H9 (cell line): Measurements from ENCODE around the gene CD46. TPM values are rescaled to one million over a fixed set of nuclear protein-coding genes. Genes with fewer than 3 reads are reported as not detected.
"Not testable (repeated sequence)": the region's sequence is repeated elsewhere in the genome, so short reads cannot be mapped to it uniquely, and the experiment has no call there.

Experiments used
- DNase-seq: peaks from one replicate; pipeline ENCODE4 v3.0.0-alpha.2; 2017
- H2AFZ ChIP-seq: one replicate; pipeline ENCODE4 v1.6.1; 2013; ENCODE audit warnings: mild to moderate bottlenecking, low read length, control low read depth, moderate library complexity
- H2AK5ac ChIP-seq: 2 replicates; pipeline ENCODE4 v1.6.1; 2013; ENCODE audit warnings: low read length, control low read depth, mixed read lengths; ENCODE audit not compliant: insufficient read length
- H2BK120ac ChIP-seq: one replicate; pipeline ENCODE4 v1.6.1; 2013; ENCODE audit warnings: low read depth, mild to moderate bottlenecking, low read length, control low read depth, inconsistent platforms; ENCODE audit not compliant: poor library complexity, severe bottlenecking
- H2BK12ac ChIP-seq: 2 replicates; pipeline ENCODE4 v1.6.1; 2013; ENCODE audit warnings: low read length, control low read depth, mixed read lengths, low read depth; ENCODE audit not compliant: insufficient read length
- H2BK15ac ChIP-seq: 2 replicates; pipeline ENCODE4 v1.6.1; 2013; ENCODE audit warnings: low read depth, low read length, control low read depth
- H2BK20ac ChIP-seq: one replicate; pipeline ENCODE4 v1.6.1; 2013; ENCODE audit warnings: low read depth, mild to moderate bottlenecking, low read length, control low read depth, inconsistent platforms; ENCODE audit not compliant: poor library complexity, severe bottlenecking
- H2BK5ac ChIP-seq: 2 replicates; pipeline ENCODE4 v1.6.1; 2013; ENCODE audit warnings: low read length, control low read depth, mixed read lengths; ENCODE audit not compliant: insufficient read length
- H3K14ac ChIP-seq: 2 replicates; pipeline ENCODE4 v1.6.1; 2013; ENCODE audit warnings: low read length, control low read depth; ENCODE audit not compliant: insufficient read depth
- H3K18ac ChIP-seq: 2 replicates; pipeline ENCODE4 v1.6.1; 2013; ENCODE audit warnings: low read depth, mild to moderate bottlenecking, mixed read lengths, low read length, control low read depth; ENCODE audit not compliant: insufficient read length
- H3K23ac ChIP-seq: 2 replicates; pipeline ENCODE4 v1.6.1; 2013; ENCODE audit warnings: low read length, control low read depth, mixed read lengths, low read depth; ENCODE audit not compliant: insufficient read length
- H3K23me2 ChIP-seq: 2 replicates; pipeline ENCODE4 v1.6.1; 2013; ENCODE audit warnings: low read depth, mild to moderate bottlenecking, mixed read lengths, low read length, control low read depth; ENCODE audit not compliant: insufficient read length, poor library complexity, severe bottlenecking
- H3K27ac ChIP-seq: 2 replicates; pipeline ENCODE4 v1.5.1; 2013; ENCODE audit warnings: low read length, control low read depth, mixed read lengths, low read depth; ENCODE audit not compliant: insufficient read length
- H3K27me3 ChIP-seq: 2 replicates; pipeline ENCODE4 v1.6.1; 2013; ENCODE audit warnings: low read length, control low read depth, inconsistent platforms; ENCODE audit not compliant: insufficient read depth
- H3K4ac ChIP-seq: 2 replicates; pipeline ENCODE4 v1.6.1; 2013; ENCODE audit warnings: low read depth, mild to moderate bottlenecking, control low read depth, inconsistent platforms, low read length, moderate library complexity
- H3K4me1 ChIP-seq: 2 replicates; pipeline ENCODE4 v1.6.1; 2013; ENCODE audit warnings: low read length, control low read depth, inconsistent platforms; ENCODE audit not compliant: insufficient read depth
- H3K4me2 ChIP-seq: 2 replicates; pipeline ENCODE4 v1.6.1; 2013; ENCODE audit warnings: low read length, control low read depth, mixed read lengths; ENCODE audit not compliant: insufficient read length, insufficient read depth
- H3K56ac ChIP-seq: 2 replicates; pipeline ENCODE4 v1.6.1; 2013; ENCODE audit warnings: low read depth, mild to moderate bottlenecking, mixed read lengths, low read length, control low read depth; ENCODE audit not compliant: insufficient read length
- H3K79me1 ChIP-seq: 2 replicates; pipeline ENCODE4 v1.6.1; 2013; ENCODE audit warnings: low read depth, mild to moderate bottlenecking, moderate library complexity, low read length, control low read depth, inconsistent platforms; ENCODE audit not compliant: insufficient read depth, poor library complexity, severe bottlenecking
- H3K79me2 ChIP-seq: 2 replicates; pipeline ENCODE4 v1.6.1; 2013; ENCODE audit warnings: low read length, control low read depth, inconsistent platforms; ENCODE audit not compliant: insufficient read depth
- H3K9ac ChIP-seq: 2 replicates; pipeline ENCODE4 v1.6.1; 2013; ENCODE audit warnings: low read length, control low read depth, mixed read lengths; ENCODE audit not compliant: insufficient read length; ENCODE audit errors: extremely low read depth
- H3K9me3 ChIP-seq: one replicate; pipeline ENCODE4 v1.6.1; 2013; ENCODE audit warnings: low read depth, low read length, inconsistent platforms; ENCODE audit not compliant: control insufficient read depth
- H3T11ph ChIP-seq: one replicate; pipeline ENCODE4 v1.6.1; 2013; ENCODE audit warnings: mild to moderate bottlenecking, low read length, control low read depth, inconsistent platforms
- H4K20me1 ChIP-seq: one replicate; pipeline ENCODE4 v1.6.1; 2013; ENCODE audit not compliant: control insufficient read depth, insufficient read length, insufficient read depth
- H4K5ac ChIP-seq: 2 replicates; pipeline ENCODE4 v1.6.1; 2013; ENCODE audit warnings: low read depth, mild to moderate bottlenecking, mixed read lengths, low read length, control low read depth; ENCODE audit not compliant: insufficient read length
- H4K8ac ChIP-seq: replicated peaks from 2 replicates; pipeline ENCODE4 v1.6.1; 2013; ENCODE audit warnings: low read length, control low read depth, mixed read lengths, low read depth; ENCODE audit not compliant: insufficient read length
- H4K91ac ChIP-seq: 2 replicates; pipeline ENCODE4 v1.6.1; 2013; ENCODE audit warnings: low read depth, mild to moderate bottlenecking, moderate library complexity, mixed read lengths, low read length, control low read depth; ENCODE audit not compliant: insufficient read length
- H3K27ac Mint-ChIP-seq, 3 experiments: 2 replicates in 2 of 3; 3 replicates in 1 of 3; pipeline ENCODE4 v1.8.0; 2020 to 2021; ENCODE audit warnings: mixed read lengths in 3 of 3, mild to moderate bottlenecking in 1 of 3, moderate library complexity in 1 of 3
- H3K27me3 Mint-ChIP-seq: 2 replicates; pipeline ENCODE4 v1.8.0; 2021; ENCODE audit warnings: low read depth, mild to moderate bottlenecking, moderate library complexity, mixed read lengths
- H3K36me3 Mint-ChIP-seq, 3 experiments: 2 replicates in 2 of 3; 3 replicates in 1 of 3; pipeline ENCODE4 v1.8.0; 2020 to 2021; ENCODE audit warnings: low read depth in 3 of 3, mixed read lengths in 3 of 3; ENCODE audit not compliant: insufficient read depth in 1 of 3
- H3K4me1 Mint-ChIP-seq, 2 experiments: 2 replicates each; pipeline ENCODE4 v1.8.0; 2020; ENCODE audit warnings: mixed read lengths in 2 of 2
- H3K4me3 Mint-ChIP-seq, 2 experiments: 2 replicates in 1 of 2; 3 replicates in 1 of 2; pipeline ENCODE4 v1.8.0; 2020 to 2021; ENCODE audit warnings: mild to moderate bottlenecking in 2 of 2, mixed read lengths in 2 of 2, moderate library complexity in 1 of 2
- H3K9me3 Mint-ChIP-seq, 2 experiments: 2 replicates in 1 of 2; 3 replicates in 1 of 2; pipeline ENCODE4 v1.8.0; 2020; ENCODE audit warnings: mild to moderate bottlenecking in 2 of 2, mixed read lengths in 2 of 2, moderate library complexity in 1 of 2
- WGBS: extraction: QIAGEN DNeasy Blood & Tissue Kit; methylation state at CpG from one replicate; pipeline ENCODE4 v1.1.7; 2013; ENCODE audit warnings: missing lambda C conversion rate, low lambda C conversion rate, mixed read lengths; ENCODE audit not compliant: insufficient read length; ENCODE audit errors: extremely low coverage; 5-methylcytosine and 5-hydroxymethylcytosine counted together
- total RNA-seq: library from RNA; stranded (reverse); gene quantifications from 2 replicates; pipeline ENCODE4 v1.2.1, GENCODE V29; 2021
- TF ChIP-seq, protein P1 (sequence below): fragments of 200-600 bp; sonication (generic); conservative IDR thresholded peaks from 3 replicates; pipeline ENCODE4 v1.8.0; 2021; ENCODE audit warnings: antibody characterized with exemption, mild to moderate bottlenecking

Gene CD46
- total RNA-seq, 1 experiment from 2014 or later, result 89.2 TPM

GRCh38 chr1:207750631-207751305 is 1.1 kb upstream of the CD46 start:
- Histone ChIP-seq H3K9ac (no peak overlapping the region), H4K91ac (no peak overlapping the region), H3K4ac (no peak overlapping the region), H3K23me2 (peaks cover 4% of the 10 kb centered on the region), H3K56ac (no peak overlapping the region), H3K14ac (no peak overlapping the region), H3K27ac (no peak overlapping the region), H2BK120ac (no peak overlapping the region), H2AK5ac (no peak overlapping the region), H2BK5ac (no peak overlapping the region), H3K23ac (no peak overlapping the region), H3K18ac (no peak overlapping the region), H3K79me1 (no peaks in the 10 kb centered on the region), H4K5ac (no peak overlapping the region), H3K79me2 (peaks cover 38% of the 10 kb centered on the region; the same call in 1 of the 2 replicates), H3K4me1 (peaks cover 3% of the 10 kb centered on the region; the same call in 1 of the 2 replicates), H2BK12ac (no peak overlapping the region), H3K9me3 (no peaks in the 10 kb centered on the region), H2BK20ac (no peak overlapping the region), H2BK15ac (no peak overlapping the region), H3K27me3 (no peaks in the 10 kb centered on the region), H4K8ac (no peak overlapping the region), H3T11ph (no peak overlapping the region), H3K4me2 (peak overlapping the region; percentile 50), H4K20me1 (no peaks in the 10 kb centered on the region), H2AFZ (no peak overlapping the region)
- H3K36me3 Mint-ChIP-seq, result peaks cover under 1% of the 10 kb centered on the region in 3 experiments; a peak in 4 of 7 replicates
- TF ChIP-seq, protein P1, sequence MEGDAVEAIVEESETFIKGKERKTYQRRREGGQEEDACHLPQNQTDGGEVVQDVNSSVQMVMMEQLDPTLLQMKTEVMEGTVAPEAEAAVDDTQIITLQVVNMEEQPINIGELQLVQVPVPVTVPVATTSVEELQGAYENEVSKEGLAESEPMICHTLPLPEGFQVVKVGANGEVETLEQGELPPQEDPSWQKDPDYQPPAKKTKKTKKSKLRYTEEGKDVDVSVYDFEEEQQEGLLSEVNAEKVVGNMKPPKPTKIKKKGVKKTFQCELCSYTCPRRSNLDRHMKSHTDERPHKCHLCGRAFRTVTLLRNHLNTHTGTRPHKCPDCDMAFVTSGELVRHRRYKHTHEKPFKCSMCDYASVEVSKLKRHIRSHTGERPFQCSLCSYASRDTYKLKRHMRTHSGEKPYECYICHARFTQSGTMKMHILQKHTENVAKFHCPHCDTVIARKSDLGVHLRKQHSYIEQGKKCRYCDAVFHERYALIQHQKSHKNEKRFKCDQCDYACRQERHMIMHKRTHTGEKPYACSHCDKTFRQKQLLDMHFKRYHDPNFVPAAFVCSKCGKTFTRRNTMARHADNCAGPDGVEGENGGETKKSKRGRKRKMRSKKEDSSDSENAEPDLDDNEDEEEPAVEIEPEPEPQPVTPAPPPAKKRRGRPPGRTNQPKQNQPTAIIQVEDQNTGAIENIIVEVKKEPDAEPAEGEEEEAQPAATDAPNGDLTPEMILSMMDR, result no peak
- H3K27ac Mint-ChIP-seq, result peak overlapping the region; percentile 7 to 98 (median 93); a peak in 5 of 7 replicates
- H3K27me3 Mint-ChIP-seq, result no peaks in the 10 kb centered on the region
- peak overlapping the region; percentile 99 for H3K4me3 Mint-ChIP-seq
- no peak for DNase-seq
- H3K4me1 Mint-ChIP-seq, result peaks cover 64 to 68% of the 10 kb centered on the region in 2 experiments
- no CpG with 5 or more reads among the region's 5 CpGs for WGBS
- H3K9me3 Mint-ChIP-seq, result no peaks in the 10 kb centered on the region

DNA sequence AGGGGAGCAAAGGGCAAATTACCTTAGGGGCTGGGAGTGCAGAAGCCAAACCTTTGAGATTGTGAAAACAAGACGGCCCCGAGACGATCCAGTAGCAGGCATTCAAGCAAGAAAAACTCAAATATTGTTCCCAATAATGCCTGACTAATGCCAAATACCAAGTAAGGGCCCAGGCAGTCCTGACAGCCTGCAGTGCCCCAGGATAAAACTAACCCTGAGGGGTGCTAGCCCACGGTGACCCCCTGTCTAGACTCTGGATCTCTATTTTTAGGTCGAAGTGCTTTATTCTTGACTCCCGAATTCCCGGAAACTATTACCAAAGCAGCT is 428 bp upstream of the CD46 start:
- not testable (repeated sequence) for DNase-seq, H3K23me2 ChIP-seq, H3K36me3 Mint-ChIP-seq, H2AK5ac ChIP-seq, H2BK20ac ChIP-seq, H3K56ac ChIP-seq, H3K79me1 ChIP-seq, H3K9me3 ChIP-seq, H4K91ac ChIP-seq, H2BK12ac ChIP-seq, H2BK5ac ChIP-seq, H2BK15ac ChIP-seq, H3K23ac ChIP-seq, H3K14ac ChIP-seq, H4K20me1 ChIP-seq, H3K18ac ChIP-seq, H2BK120ac ChIP-seq, H3K4ac ChIP-seq, H3K9me3 Mint-ChIP-seq, H2AFZ ChIP-seq, H3T11ph ChIP-seq, H3K27me3 ChIP-seq, H4K8ac ChIP-seq, H4K5ac ChIP-seq, H3K4me1 ChIP-seq, H3K27me3 Mint-ChIP-seq
- Histone ChIP-seq H3K27ac (peak overlapping the region; percentile 25), H3K79me2 (peaks cover 44% of the 10 kb centered on the region; the same call in 1 of the 2 replicates), H3K4me2 (peak overlapping the region; percentile 50), H3K9ac (peak overlapping the region; percentile 50)
- Mint-ChIP-seq H3K4me3 (peak overlapping the region; percentile 99), H3K27ac (peak overlapping the region; percentile 93 to 98 (median 95); a peak in 6 of 7 replicates), H3K4me1 (peaks cover 66 to 71% of the 10 kb centered on the region in 2 experiments)
- WGBS, result no CpG with 5 or more reads among the region's 7 CpGs
